HUES64 (cell line): Measurements from ENCODE around the gene IDH2.
"Not testable (repeated sequence)": the region's sequence is repeated elsewhere in the genome, so short reads cannot be mapped to it uniquely, and the experiment has no call there.

Source experiments
- H3K27ac ChIP-seq: 2 replicates; pipeline ENCODE4 v1.7.0; 2013; ENCODE audit warnings: low read depth, low read length, inconsistent platforms
- H3K27me3 ChIP-seq: 2 replicates; pipeline ENCODE4 v1.6.1; 2013; ENCODE audit warnings: mild to moderate bottlenecking, low read length; ENCODE audit not compliant: insufficient read depth
- H3K36me3 ChIP-seq: 2 replicates; pipeline ENCODE4 v1.6.1; 2013; ENCODE audit warnings: mild to moderate bottlenecking, low read length; ENCODE audit not compliant: insufficient read depth
- H3K4me1 ChIP-seq: 2 replicates; pipeline ENCODE4 v1.6.1; 2013; ENCODE audit warnings: mild to moderate bottlenecking, low read length, moderate library complexity; ENCODE audit not compliant: insufficient read depth
- H3K4me3 ChIP-seq: 2 replicates; pipeline ENCODE4 v1.5.1; 2013; ENCODE audit warnings: mild to moderate bottlenecking, low read length, moderate library complexity
- H3K9ac ChIP-seq: 2 replicates; pipeline ENCODE4 v1.6.1; 2013; ENCODE audit warnings: mild to moderate bottlenecking, low read depth, low read length
- H3K9me3 ChIP-seq: 2 replicates; pipeline ENCODE4 v1.6.1; 2013; ENCODE audit warnings: low read depth, low read length; ENCODE audit not compliant: insufficient read depth
- WGBS: fragments of 150-250, 120-280 bp; methylation state at CpG from one replicate; pipeline ENCODE4 v1.1.7; 2013; ENCODE audit warnings: missing lambda C conversion rate; 5-methylcytosine and 5-hydroxymethylcytosine counted together

The IDH2 gene

DNA sequence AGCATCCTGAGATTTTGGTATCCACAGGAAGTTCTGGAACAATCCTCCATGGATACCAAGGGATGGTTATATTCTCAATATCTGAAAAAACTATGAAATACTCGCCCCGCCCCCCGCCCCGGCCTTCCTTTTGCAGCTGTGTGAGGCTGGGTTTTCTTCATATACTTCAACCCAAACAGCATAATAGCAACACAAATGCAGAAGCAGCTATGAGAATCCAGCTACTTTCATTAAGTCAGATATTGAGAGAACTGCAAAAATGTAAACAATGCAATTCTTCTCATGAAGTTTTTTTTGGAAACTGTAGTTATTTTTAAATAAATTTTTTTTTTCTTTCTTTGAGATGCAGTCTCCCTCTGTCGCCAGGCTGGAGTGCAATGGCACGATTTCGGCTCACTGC lies 10.9 kb upstream of the IDH2 start:
- 94% methylated on average over 3 of the region's 7 CpGs for WGBS
- Histone ChIP-seq H3K27me3 (no peaks in the 10 kb centered on the region), H3K4me3 (no peak overlapping the region), H3K9ac (no peak overlapping the region), H3K36me3 (no peaks in the 10 kb centered on the region), H3K4me1 (no peaks in the 10 kb centered on the region), H3K27ac (no peak overlapping the region), H3K9me3 (peaks cover 15% of the 10 kb centered on the region)

DNA sequence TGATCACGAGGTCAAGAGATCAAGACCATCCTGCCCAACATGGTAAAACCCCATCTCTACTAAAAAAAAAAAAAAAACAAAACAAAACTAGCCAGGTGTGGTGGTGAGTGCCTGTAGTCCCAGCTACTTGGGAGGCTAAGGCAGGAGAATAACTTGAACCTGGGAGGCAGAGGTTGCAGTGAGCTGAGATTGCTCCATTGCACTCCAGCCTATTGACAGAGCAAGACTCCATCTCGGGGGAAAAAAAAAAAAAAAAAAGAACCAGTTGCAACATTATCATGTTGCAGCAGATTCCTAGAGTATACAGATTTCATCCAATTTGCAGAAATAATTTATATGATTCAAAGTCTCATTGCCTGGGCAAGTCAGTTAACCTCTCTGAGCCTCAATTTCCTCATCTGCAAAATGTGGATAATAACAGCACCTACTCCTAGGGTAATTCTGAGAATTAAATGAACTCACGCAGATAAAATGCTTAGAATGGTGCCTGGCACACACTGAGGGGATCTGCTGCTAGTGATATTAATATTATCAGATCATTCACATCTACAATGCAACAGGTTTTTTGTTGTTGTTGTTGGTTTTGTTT lies 7.0 kb upstream of the IDH2 start:
- H3K27ac ChIP-seq, H3K9me3 ChIP-seq: not testable (repeated sequence)

GRCh38 chr15:90108038-90108437 lies 5.8 kb upstream of the IDH2 start:
- not testable (repeated sequence) for H3K36me3 ChIP-seq, H3K9me3 ChIP-seq, H3K4me1 ChIP-seq, H3K4me3 ChIP-seq, H3K27ac ChIP-seq, H3K9ac ChIP-seq
- peaks cover 20% of the 10 kb centered on the region for H3K27me3 ChIP-seq
- 100% methylated on average over 4 of the region's 5 CpGs for WGBS

More for the DNA sequence above, 7.0 kb upstream of the IDH2 start:
- H3K4me3 ChIP-seq, H3K27me3 ChIP-seq, H3K9ac ChIP-seq, H3K36me3 ChIP-seq, H3K4me1 ChIP-seq: not testable (repeated sequence)
- WGBS, result 80% methylated on average over 3 of the region's 3 CpGs

- no peak overlapping the region for H3K9ac ChIP-seq
- 63% methylated on average over 7 of the region's 7 CpGs for WGBS
- H3K36me3 ChIP-seq, result no peaks in the 10 kb centered on the region
- peaks cover 24% of the 10 kb centered on the region for H3K27me3 ChIP-seq
- no peak overlapping the region for H3K27ac ChIP-seq
- H3K4me3 ChIP-seq, result no peak overlapping the region
- H3K4me1 ChIP-seq, result peaks cover 9% of the 10 kb centered on the region; the same call in 1 of the 2 replicates
- no peaks in the 10 kb centered on the region for H3K9me3 ChIP-seq
Measured at GRCh38 chr15:90106522-90107117, 4.4 kb upstream of the IDH2 start.

GRCh38 chr15:90105521-90105920 lies 3.3 kb upstream of the IDH2 start:
- H3K36me3 ChIP-seq, result no peaks in the 10 kb centered on the region

DNA sequence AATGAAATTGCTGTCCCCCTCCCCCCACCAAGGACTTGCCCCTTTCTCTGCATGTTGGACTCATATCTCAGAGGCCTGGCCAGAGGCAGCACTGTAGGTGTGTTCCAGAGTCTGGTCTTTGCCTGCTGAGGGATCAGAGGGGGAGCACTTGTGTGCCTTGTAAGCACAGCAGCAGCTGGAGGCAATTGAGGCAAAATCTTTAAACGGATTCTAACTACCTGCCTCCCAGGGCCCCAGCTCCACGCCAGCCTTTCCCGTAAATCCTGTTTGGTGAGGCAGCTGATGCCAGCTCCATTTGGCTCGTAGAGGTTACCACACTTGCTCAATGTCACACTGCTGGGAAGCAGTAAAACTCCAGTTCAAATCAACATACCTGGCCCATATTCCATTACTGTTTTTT lies 2.3 kb upstream of the IDH2 start:
- Histone ChIP-seq H3K9ac (no peak overlapping the region), H3K27me3 (peaks cover 24% of the 10 kb centered on the region), H3K36me3 (no peaks in the 10 kb centered on the region), H3K4me1 (peaks cover 9% of the 10 kb centered on the region; the same call in 1 of the 2 replicates), H3K4me3 (no peak overlapping the region), H3K27ac (no peak overlapping the region), H3K9me3 (no peaks in the 10 kb centered on the region)
- WGBS, result 85% methylated on average over 4 of the region's 4 CpGs

More at GRCh38 chr15:90105521-90105920, 3.3 kb upstream of the IDH2 start:
- peaks cover 9% of the 10 kb centered on the region; the same call in 1 of the 2 replicates for H3K4me1 ChIP-seq
- H3K27ac ChIP-seq, result no peak overlapping the region
- no peaks in the 10 kb centered on the region for H3K9me3 ChIP-seq
- no peak overlapping the region for H3K4me3 ChIP-seq
- no peak overlapping the region for H3K9ac ChIP-seq
- peaks cover 24% of the 10 kb centered on the region for H3K27me3 ChIP-seq
- 89% methylated on average over 7 of the region's 7 CpGs for WGBS

- 89% methylated on average over 5 of the region's 5 CpGs for WGBS
Measured at GRCh38 chr15:90103701-90104329, 1.5 kb upstream of the IDH2 start.

GRCh38 chr15:90101130-90101968 lies 919 bp downstream of the IDH2 start:
- H3K9ac ChIP-seq, result peak overlapping the region; percentile 90
- H3K36me3 ChIP-seq, result no peaks in the 10 kb centered on the region
- H3K27ac ChIP-seq, result no peak overlapping the region
- H3K9me3 ChIP-seq, result no peaks in the 10 kb centered on the region
- peaks cover 8% of the 10 kb centered on the region for H3K4me1 ChIP-seq
- H3K4me3 ChIP-seq, result peak overlapping the region; percentile 91
- WGBS, result 9% methylated on average over 40 of the region's 40 CpGs
- peaks cover 24% of the 10 kb centered on the region for H3K27me3 ChIP-seq

More at GRCh38 chr15:90103701-90104329, 1.5 kb upstream of the IDH2 start:
- no peak overlapping the region for H3K9ac ChIP-seq
- H3K4me1 ChIP-seq, result peaks cover 9% of the 10 kb centered on the region; the same call in 1 of the 2 replicates
- no peaks in the 10 kb centered on the region for H3K36me3 ChIP-seq
- H3K27ac ChIP-seq, result no peak overlapping the region
- peaks cover 24% of the 10 kb centered on the region for H3K27me3 ChIP-seq
- no peaks in the 10 kb centered on the region for H3K9me3 ChIP-seq
- H3K4me3 ChIP-seq, result no peak overlapping the region

DNA sequence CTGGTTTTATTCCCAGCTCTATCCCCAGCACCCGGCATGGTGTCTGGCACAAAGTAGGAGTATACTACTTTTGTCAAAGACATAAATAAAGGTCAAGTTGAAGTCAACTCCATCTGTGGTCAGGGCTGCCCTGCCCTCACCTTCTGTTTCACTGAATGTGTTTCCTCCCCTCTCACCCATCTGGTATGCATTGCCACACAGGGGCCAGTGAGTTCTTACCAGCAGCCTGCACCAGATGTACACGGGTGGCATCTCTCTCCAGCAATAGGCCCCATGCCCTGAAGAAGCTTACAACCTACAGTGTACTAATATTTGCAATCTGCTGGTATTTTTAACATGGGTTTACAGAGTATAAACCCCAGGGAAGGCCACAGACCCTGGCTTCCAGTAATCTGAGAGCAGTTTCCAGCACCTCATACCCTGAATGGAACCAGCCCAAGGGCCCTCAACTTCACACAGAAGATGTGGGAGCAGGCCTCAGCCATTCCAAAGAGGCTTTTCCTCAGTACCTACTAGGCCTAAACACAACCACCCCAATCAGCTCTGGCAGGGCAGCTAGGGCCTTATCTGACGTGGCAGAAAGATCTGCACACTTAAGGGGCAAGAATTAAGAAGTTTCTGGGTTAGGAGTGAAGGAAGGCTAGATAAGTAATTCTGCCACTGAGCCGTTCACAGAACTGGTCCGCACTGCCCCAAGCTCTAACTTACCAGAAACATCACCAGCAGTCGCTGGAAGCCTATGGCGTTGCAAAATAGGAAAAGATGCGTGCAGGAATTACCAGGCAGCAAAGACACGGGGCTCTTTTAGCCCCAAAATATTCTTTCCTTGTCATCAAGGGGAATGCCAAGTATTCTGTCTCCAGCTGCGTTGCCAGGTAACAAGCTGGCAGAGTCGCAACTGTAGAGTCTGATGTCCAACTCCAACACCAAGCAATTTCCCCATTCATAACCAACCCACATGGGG lies 2.1 kb downstream of the IDH2 start:
- peaks cover 6% of the 10 kb centered on the region; the same call in 1 of the 2 replicates for H3K4me1 ChIP-seq
- no peak overlapping the region for H3K9ac ChIP-seq
- peaks cover 24% of the 10 kb centered on the region for H3K27me3 ChIP-seq
- H3K9me3 ChIP-seq, result no peaks in the 10 kb centered on the region
- no peak overlapping the region for H3K4me3 ChIP-seq
- no peak overlapping the region for H3K27ac ChIP-seq
- no peaks in the 10 kb centered on the region for H3K36me3 ChIP-seq
- WGBS, result 93% methylated on average over 11 of the region's 11 CpGs

DNA sequence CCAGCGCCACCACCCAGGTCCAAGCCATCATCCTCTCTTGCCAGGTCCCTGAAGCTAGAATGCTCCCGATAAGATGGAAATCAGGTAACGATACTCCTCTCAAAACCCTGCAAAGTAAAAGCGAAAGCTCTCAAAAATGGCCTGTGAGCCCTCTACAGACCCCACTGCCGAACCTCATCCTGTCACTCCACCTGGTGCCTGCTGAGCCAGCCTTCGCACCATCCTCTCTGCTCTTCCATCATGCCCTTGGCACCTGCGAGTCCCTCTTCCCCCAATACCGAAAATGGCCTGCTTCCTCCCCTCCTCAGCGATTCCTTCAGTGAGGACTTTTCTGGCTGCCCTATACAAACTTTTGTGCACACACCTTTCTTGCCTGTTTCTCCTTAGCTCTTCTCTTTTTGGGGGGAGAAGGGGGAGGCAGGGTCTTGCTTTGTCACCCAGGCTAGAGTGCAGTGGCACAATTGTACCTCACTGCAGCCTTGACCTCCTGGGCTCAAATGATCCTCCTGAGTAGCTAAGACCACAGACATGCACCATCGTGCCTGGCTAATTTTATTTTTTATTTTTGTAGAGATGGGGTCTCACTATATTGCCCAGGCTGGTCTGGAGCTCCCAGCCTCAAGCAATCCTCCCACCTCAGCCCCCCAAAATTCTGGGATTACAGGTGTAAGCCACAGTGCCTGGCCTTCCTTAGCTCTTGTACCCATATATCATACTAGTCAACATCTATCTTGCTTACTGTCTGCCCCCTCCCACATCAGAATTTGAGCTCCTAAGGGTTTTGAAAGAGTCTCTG lies 3.0 kb downstream of the IDH2 start:
- Histone ChIP-seq H3K27me3 (peaks cover 16% of the 10 kb centered on the region), H3K9me3 (no peaks in the 10 kb centered on the region), H3K4me3 (no peak overlapping the region), H3K9ac (no peak overlapping the region), H3K4me1 (peaks cover 6% of the 10 kb centered on the region; the same call in 1 of the 2 replicates), H3K36me3 (no peaks in the 10 kb centered on the region), H3K27ac (no peak overlapping the region)
- WGBS, result 91% methylated on average over 9 of the region's 10 CpGs
